Caco-2 (cell line): ENCODE data around the gene CRYGA. TPM values are rescaled to one million over a fixed set of nuclear protein-coding genes. Genes with fewer than 3 reads are reported as not detected.
"Not testable (repeated sequence)": the region's sequence is repeated elsewhere in the genome, so short reads cannot be mapped to it uniquely, and the experiment has no call there.

Source experiments
- BruUV-seq: library from RNA; stranded (reverse); fragments of 400-500 nt; replicated peaks from 2 replicates; lab custom pipeline; 2021; lab: Mats Ljungman, UMichigan
- CTCF ChIA-PET: fragments of 300-600 bp; sonication (Branson Sonifier 250); formaldehyde crosslinking; loops from one replicate; lab custom pipeline; 2022; ENCODE audit warnings: antibody characterized with exemption; lab: Charles Lee
- POLR2A ChIA-PET: fragments of 300-600 bp; sonication (Branson Sonifier 250); formaldehyde crosslinking; loops from one replicate; lab custom pipeline; 2022; ENCODE audit warnings: antibody characterized with exemption; lab: Charles Lee
- DNase-seq, 2 experiments: peaks; one replicate each; pipeline versions ENCODE4 v3.0.0 to v3.0.0-alpha.2; 2020 to 2022
- H3K27me3 ChIP-seq: replicated peaks from 2 replicates; pipeline ENCODE4 v1.6.0; 2011; ENCODE audit warnings: low read length; ENCODE audit not compliant: control insufficient read depth, insufficient read depth
- H3K36me3 ChIP-seq: 2 replicates; pipeline ENCODE4 v1.5.1; 2011; ENCODE audit warnings: low read length; ENCODE audit not compliant: control insufficient read depth, insufficient read depth
- H3K4me1 ChIP-seq: fragments of 250-450 bp; sonication (Bioruptor Pico); 2 replicates; pipeline ENCODE4 v1.5.1; 2020; ENCODE audit warnings: mild to moderate bottlenecking
- H3K4me3 ChIP-seq: 2 replicates; pipeline ENCODE4 v1.5.1; 2011; ENCODE audit warnings: low read depth, mild to moderate bottlenecking, control low read depth, low read length
- H3K9me3 ChIP-seq: fragments of 250-450 bp; sonication (Bioruptor Pico); 2 replicates; pipeline ENCODE4 v1.5.1; 2020; ENCODE audit warnings: mild to moderate bottlenecking, moderate library complexity
- H3K27ac Mint-ChIP-seq: one replicate; pipeline ENCODE4 v1.8.0; 2022; ENCODE audit warnings: mixed read lengths; ENCODE audit not compliant: unreplicated experiment
- H3K27me3 Mint-ChIP-seq: one replicate; pipeline ENCODE4 v1.8.0; 2022; ENCODE audit warnings: mixed read lengths; ENCODE audit not compliant: insufficient read depth, unreplicated experiment
- H3K36me3 Mint-ChIP-seq: one replicate; pipeline ENCODE4 v1.8.0; 2022; ENCODE audit warnings: mild to moderate bottlenecking, mixed read lengths; ENCODE audit not compliant: insufficient read depth, unreplicated experiment
- H3K4me1 Mint-ChIP-seq: one replicate; pipeline ENCODE4 v1.8.0; 2022; ENCODE audit warnings: low read depth, mixed read lengths; ENCODE audit not compliant: unreplicated experiment
- H3K4me3 Mint-ChIP-seq: one replicate; pipeline ENCODE4 v1.8.0; 2022; ENCODE audit warnings: mild to moderate bottlenecking, moderate library complexity, mixed read lengths; ENCODE audit not compliant: unreplicated experiment
- H3K9me3 Mint-ChIP-seq: one replicate; pipeline ENCODE4 v1.8.0; 2022; ENCODE audit warnings: mixed read lengths; ENCODE audit not compliant: unreplicated experiment
- CTCF ChIP-seq, 2 experiments: fragments of 200-600 bp in 1 of 2; IDR thresholded peaks; 1 replicate in 1 of 2; 2 replicates in 1 of 2; pipeline versions ENCODE4 v1.5.1 to v1.8.0; 2011 to 2022; ENCODE audit warnings: antibody characterized with exemption in 1 of 2, control low read depth in 1 of 2, inconsistent platforms in 1 of 2, low read depth in 1 of 2, low read length in 1 of 2, mild to moderate bottlenecking in 1 of 2, moderate library complexity in 1 of 2; ENCODE audit not compliant: insufficient read depth in 1 of 2, severe bottlenecking in 1 of 2, unreplicated experiment in 1 of 2
- intact Hi-C: fragments of 100-400 bp; cut with micrococcal nuclease; formaldehyde crosslinking; loops from one replicate; pipeline ENCODE4 v1.10.0; 2022; ENCODE audit not compliant: unreplicated experiment
- total RNA-seq: library from RNA; stranded (reverse); gene quantifications from 2 replicates; pipeline ENCODE4 v1.2.3, GENCODE V29; 2022

Gene CRYGA
- total RNA-seq, 1 experiment from 2014 or later, result not detected

DNA sequence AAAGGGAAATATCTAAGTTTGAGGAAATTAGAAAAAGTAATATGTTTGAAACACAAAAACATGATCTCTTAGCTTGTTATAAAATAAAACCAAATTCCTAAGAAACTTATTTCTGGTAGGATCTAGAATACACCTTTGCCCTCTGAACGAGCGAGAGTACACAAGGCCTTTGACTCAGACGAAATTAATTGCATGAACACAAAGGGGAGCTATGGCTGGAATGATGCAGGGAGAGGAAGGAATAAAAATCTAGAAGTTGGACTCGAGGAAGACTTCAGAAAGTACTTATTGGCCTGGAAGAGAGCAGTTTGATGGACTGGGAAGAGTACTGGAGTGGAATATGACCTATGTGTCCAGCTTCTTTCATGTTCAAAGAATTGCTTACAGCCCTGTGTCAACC is 38.1 kb downstream of the CRYGA start:
- TF ChIP-seq CTCF (IDR thresholded peaks at IDR 0.05; ENCODE audit: insufficient read depth in 1 of 2, low read depth in 1 of 2, low read length in 1 of 2, severe bottlenecking in 1 of 2, unreplicated experiment in 1 of 2), result no peak

GRCh38 chr2:208124013-208124715 is 39.2 kb downstream of the CRYGA start, which contains the start of gene CRYGD:
Gene CRYGD (minus strand): TSS chr2:208124524. CDS start chr2:208124473, 51 bp downstream.
- H3K9me3 Mint-ChIP-seq, CTCF ChIA-PET, H3K36me3 ChIP-seq, H3K27me3 ChIP-seq, H3K27me3 Mint-ChIP-seq, intact Hi-C loops, DNase-seq, H3K9me3 ChIP-seq, H3K4me3 ChIP-seq, BruUV-seq, POLR2A ChIA-PET: not testable (repeated sequence)
- peaks cover 22% of the 10 kb centered on the region for H3K4me1 ChIP-seq
- H3K4me1 Mint-ChIP-seq, result peaks cover 20% of the 10 kb centered on the region
- H3K36me3 Mint-ChIP-seq, result peaks cover 13% of the 10 kb centered on the region
- peak within 1 kb of the TSS; percentile 44 for H3K4me3 Mint-ChIP-seq
- peak within 1 kb of the TSS; percentile 88 for H3K27ac Mint-ChIP-seq

More for the DNA sequence above, 38.1 kb downstream of the CRYGA start:
- BruUV-seq, result no TSS peak
- CTCF ChIA-PET, result interaction anchor here (0.7 to 0.9 kb wide), 2 partner anchors 85 to 100 kb away, joined by 3 to 5 read pairs; partner anchors contain the start of gene PLEKHM3
- no peaks in the 10 kb centered on the region for H3K9me3 Mint-ChIP-seq
- Histone ChIP-seq H3K36me3 (no peaks in the 10 kb centered on the region), H3K4me3 (no peak overlapping the region), H3K9me3 (no peaks in the 10 kb centered on the region), H3K4me1 (peaks cover 27% of the 10 kb centered on the region), H3K27me3 (no peaks in the 10 kb centered on the region)
- H3K27ac Mint-ChIP-seq, result peak overlapping the region; percentile 88
- H3K4me3 Mint-ChIP-seq, result peak overlapping the region; percentile 44
- H3K4me1 Mint-ChIP-seq, result peaks cover 27% of the 10 kb centered on the region
- H3K27me3 Mint-ChIP-seq, result no peaks in the 10 kb centered on the region
- no peak for DNase-seq
- peaks cover 10% of the 10 kb centered on the region for H3K36me3 Mint-ChIP-seq
- intact Hi-C loops, result no loop called here
- POLR2A ChIA-PET, result interaction anchor here (0.6 kb wide), 1 partner anchor 11 kb away, joined by 3 read pairs; no protein-coding TSS in a partner anchor

DNA sequence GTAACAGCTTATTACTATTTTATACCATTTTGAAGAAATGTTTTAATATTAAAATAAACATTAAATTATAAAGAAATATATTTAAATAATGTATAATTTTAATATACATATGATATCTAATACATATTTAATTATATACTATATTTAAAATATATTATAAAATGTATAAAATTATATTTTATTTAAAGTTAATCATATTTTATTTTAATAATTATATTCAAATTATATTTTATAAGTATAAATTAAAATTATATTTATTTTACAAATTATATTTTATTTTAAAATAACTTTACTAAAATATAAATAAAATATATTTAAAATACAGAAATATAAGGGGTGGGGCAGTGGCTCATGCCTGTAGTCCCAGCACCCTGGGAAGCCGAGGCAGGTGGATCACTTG is 41.1 kb downstream of the CRYGA start:
- ChIA-PET CTCF (interaction anchor here (1.0 kb wide), 1 partner anchor 20 kb away, joined by 3 read pairs; no protein-coding TSS in a partner anchor), POLR2A (no interaction called here)
- Mint-ChIP-seq H3K27me3 (no peaks in the 10 kb centered on the region), H3K4me3 (no peak overlapping the region), H3K9me3 (no peaks in the 10 kb centered on the region), H3K27ac (no peak overlapping the region), H3K4me1 (peaks cover 33% of the 10 kb centered on the region), H3K36me3 (peaks cover 24% of the 10 kb centered on the region)
- Histone ChIP-seq H3K4me1 (peaks cover 36% of the 10 kb centered on the region), H3K27me3 (no peaks in the 10 kb centered on the region), H3K36me3 (no peaks in the 10 kb centered on the region), H3K4me3 (no peak overlapping the region), H3K9me3 (no peaks in the 10 kb centered on the region)
- intact Hi-C loops, result no loop called here
- no peak for TF ChIP-seq CTCF (IDR thresholded peaks at IDR 0.05; ENCODE audit: insufficient read depth in 1 of 2, low read depth in 1 of 2, low read length in 1 of 2, severe bottlenecking in 1 of 2, unreplicated experiment in 1 of 2)
- BruUV-seq, result no TSS peak
- DNase-seq, result no peak
